ENCODE measurements around the gene GBF1. TPM values are rescaled to one million over a fixed set of nuclear protein-coding genes. Genes with fewer than 3 reads are reported as not detected.

GBF1 gene
- total and polyA plus RNA-seq, 10 donors: 5.8 to 42.1 (median 38.6) TPM

- Histone ChIP-seq H3K27ac (no peak overlapping the region), H3K4me3 (no peak overlapping the region), H3K27me3 (replicated peaks in 1 of 7) (no peaks in the 10 kb centered on the region), H3K36me3 (peaks cover 0 to 34% (median 3%) of the 10 kb centered on the region in 6 donors), H3K9me3 (no peaks in the 10 kb centered on the region), H3K4me1 (peaks cover 0 to 23% (median 1%) of the 10 kb centered on the region in 6 donors)
- intact Hi-C loops (cut with DNase I; ENCODE audit: low total_unique reads): no loop called here
- DNase-seq: no peak
- TF ChIP-seq POLR2A (IDR thresholded peaks at IDR 0.05) (no peak), CTCF (IDR thresholded peaks at IDR 0.05 in 8 of 11, conservative IDR thresholded peaks at IDR 0.05 in 3 of 11) (no peak), POLR2AphosphoS5 (IDR thresholded peaks at IDR 0.05) (no peak)
- 94 to 98% (median 98%) methylated on average over 2 of the region's 2 CpGs for WGBS, 5 donors
Measured at GRCh38 chr10:102289356-102289755, 44.0 kb downstream of the GBF1 start.

GRCh38 chr10:102289840-102290239, 44.5 kb downstream of the GBF1 start:
- TF ChIP-seq POLR2A (IDR thresholded peaks at IDR 0.05) (no peak), POLR2AphosphoS5 (IDR thresholded peaks at IDR 0.05) (no peak), CTCF (IDR thresholded peaks at IDR 0.05 in 8 of 11, conservative IDR thresholded peaks at IDR 0.05 in 3 of 11) (no peak)
- Histone ChIP-seq H3K36me3 (peaks cover 0 to 33% (median 3%) of the 10 kb centered on the region in 6 donors), H3K4me3 (no peak overlapping the region), H3K27ac (no peak overlapping the region), H3K9me3 (no peaks in the 10 kb centered on the region), H3K27me3 (replicated peaks in 1 of 7) (no peaks in the 10 kb centered on the region), H3K4me1 (peaks cover 0 to 18% (median 1%) of the 10 kb centered on the region in 6 donors)
- no peak for DNase-seq
- WGBS, 5 donors: 90 to 100% (median 96%) methylated on average over 3 of the region's 3 CpGs
- intact Hi-C loops (cut with DNase I; ENCODE audit: low total_unique reads): no loop called here

GRCh38 chr10:102291221-102291905, 46.0 kb downstream of the GBF1 start:
- intact Hi-C loops (cut with DNase I; ENCODE audit: low total_unique reads): no loop called here
- no peak overlapping the region for H3K4me3 ChIP-seq
- TF ChIP-seq CTCF (IDR thresholded peaks at IDR 0.05 in 8 of 11, conservative IDR thresholded peaks at IDR 0.05 in 3 of 11): no peak
- TF ChIP-seq POLR2A (IDR thresholded peaks at IDR 0.05): no peak
- no peak for TF ChIP-seq POLR2AphosphoS5 (IDR thresholded peaks at IDR 0.05)
- no peaks in the 10 kb centered on the region for H3K27me3 ChIP-seq (replicated peaks in 1 of 7)
- H3K36me3 ChIP-seq: peaks cover 0 to 26% (median 3%) of the 10 kb centered on the region in 6 donors
- peaks cover 0 to 16% (median 1%) of the 10 kb centered on the region in 6 donors for H3K4me1 ChIP-seq
- WGBS, 5 donors: 81 to 89% (median 87%) methylated on average over 4 of the region's 4 CpGs
- H3K9me3 ChIP-seq: no peaks in the 10 kb centered on the region
- H3K27ac ChIP-seq: no peak overlapping the region
- DNase-seq: no peak

- Histone ChIP-seq H3K4me3 (no peak overlapping the region), H3K36me3 (peaks cover 0 to 11% (median 0%) of the 10 kb centered on the region in 6 donors), H3K9me3 (no peaks in the 10 kb centered on the region), H3K27me3 (replicated peaks in 1 of 7) (no peaks in the 10 kb centered on the region), H3K4me1 (peaks cover 3 to 24% (median 9%) of the 10 kb centered on the region in 6 donors), H3K27ac (no peak overlapping the region)
- DNase-seq: no peak
- intact Hi-C loops (cut with DNase I; ENCODE audit: low total_unique reads): no loop called here
- no peak for TF ChIP-seq CTCF (IDR thresholded peaks at IDR 0.05 in 8 of 11, conservative IDR thresholded peaks at IDR 0.05 in 3 of 11)
- TF ChIP-seq POLR2AphosphoS5 (IDR thresholded peaks at IDR 0.05): no peak
- no peak for TF ChIP-seq POLR2A (IDR thresholded peaks at IDR 0.05)
- 95 to 100% (median 97%) methylated on average over 1 of the region's 1 CpG for whole genome bisulfite sequencing, 5 donors
Measured at GRCh38 chr10:102297101-102297500, 51.8 kb downstream of the GBF1 start.

All from spleen (tissue), 11 donors.